Keratinocyte (primary cell): ENCODE data around the gene NFYA. TPM values are rescaled to one million over a fixed set of nuclear protein-coding genes. Genes with fewer than 3 reads are reported as not detected.

Source experiments
- DNase-seq: peaks from one replicate; pipeline ENCODE4 v3.0.0-alpha.2; 2011; ENCODE audit warnings: low read depth, missing footprints, low spot score
- FAIRE-seq: peaks from 2 replicates; lab custom pipeline; 2011; peaks lifted over from hg19 to GRCh38; lab: Jason Lieb, UNC
- H2AFZ ChIP-seq: 2 replicates; pipeline ENCODE4 v1.6.0; 2012; ENCODE audit warnings: low read length, control low read depth, inconsistent platforms; ENCODE audit not compliant: control insufficient read depth
- H3K27ac ChIP-seq: 2 replicates; pipeline ENCODE4 v1.5.1; 2011; ENCODE audit warnings: low read length; ENCODE audit not compliant: control insufficient read depth, insufficient read depth
- H3K27me3 ChIP-seq: 3 replicates; pipeline ENCODE4 v1.6.0; 2011; ENCODE audit warnings: low read length; ENCODE audit not compliant: control insufficient read depth, insufficient read depth; ENCODE audit errors: extremely low read depth
- H3K36me3 ChIP-seq, 2 experiments: 2 replicates in 1 of 2; 3 replicates in 1 of 2; pipeline ENCODE4 v1.5.1; 2011; ENCODE audit warnings: low read length in 2 of 2, mild to moderate bottlenecking in 1 of 2; ENCODE audit not compliant: control insufficient read depth in 2 of 2, insufficient read depth in 2 of 2; ENCODE audit errors: extremely low read depth in 1 of 2
- H3K4me1 ChIP-seq: 3 replicates; pipeline ENCODE4 v1.5.1; 2011; ENCODE audit warnings: low read length; ENCODE audit not compliant: control insufficient read depth, insufficient read depth; ENCODE audit errors: extremely low read depth
- H3K4me2 ChIP-seq: 3 replicates; pipeline ENCODE4 v1.6.0; 2011; ENCODE audit warnings: low read depth, low read length; ENCODE audit not compliant: control insufficient read depth, insufficient read depth; ENCODE audit errors: extremely low read depth
- H3K4me3 ChIP-seq, 3 experiments: fragments of 200-600 bp in 1 of 3; sonication (generic) in 1 of 3; 2 replicates in 2 of 3; 3 replicates in 1 of 3; pipeline ENCODE4 v1.5.1; 2011 to 2016; ENCODE audit warnings: low read length in 3 of 3, mild to moderate bottlenecking in 3 of 3, control low read depth in 2 of 3, inconsistent platforms in 1 of 3, low read depth in 1 of 3, mixed read lengths in 1 of 3, mixed run types in 1 of 3, moderate library complexity in 1 of 3; ENCODE audit not compliant: control insufficient read depth in 2 of 3, insufficient read depth in 2 of 3; ENCODE audit errors: extremely low read depth in 1 of 3
- H3K79me2 ChIP-seq: 2 replicates; pipeline ENCODE4 v1.6.0; 2012; ENCODE audit warnings: low read length; ENCODE audit not compliant: control insufficient read depth, insufficient read depth
- H3K9ac ChIP-seq: 3 replicates; pipeline ENCODE4 v1.6.0; 2011; ENCODE audit warnings: low read length; ENCODE audit not compliant: control insufficient read depth, insufficient read depth; ENCODE audit errors: extremely low read depth
- H3K9me1 ChIP-seq: 3 replicates; pipeline ENCODE4 v1.6.0; 2011; ENCODE audit warnings: low read length; ENCODE audit not compliant: control insufficient read depth, insufficient read depth; ENCODE audit errors: extremely low read depth
- H3K9me3 ChIP-seq: 2 replicates; pipeline ENCODE4 v1.5.1; 2012; ENCODE audit warnings: low read depth, low read length; ENCODE audit not compliant: control insufficient read depth
- H4K20me1 ChIP-seq: 3 replicates; pipeline ENCODE4 v1.6.0; 2011; ENCODE audit warnings: low read length; ENCODE audit not compliant: control insufficient read depth, insufficient read depth; ENCODE audit errors: extremely low read depth
- CTCF ChIP-seq, 3 experiments: IDR thresholded peaks in 1 of 3; conservative IDR thresholded peaks in 1 of 3; optimal IDR thresholded peaks in 1 of 3; 2 replicates in 2 of 3; 3 replicates in 1 of 3; pipeline versions ENCODE3 to v1.5.1; 2011; ENCODE audit warnings: low read length in 3 of 3, mild to moderate bottlenecking in 3 of 3, moderate library complexity in 2 of 3, control low read depth in 1 of 3, inconsistent platforms in 1 of 3; ENCODE audit not compliant: insufficient read depth in 2 of 3; ENCODE audit errors: extremely low read depth in 1 of 3
- EZH2 ChIP-seq: IDR thresholded peaks from one replicate; pipeline ENCODE4 v1.6.1; 2012; ENCODE audit warnings: inconsistent platforms, mild to moderate bottlenecking, low read length, moderate library complexity
- dilution Hi-C: fragments of 300-500 bp; cut with MboI; formaldehyde crosslinking; loops from one replicate; pipeline ENCODE4 v1.7.0; 2020; ENCODE audit warnings: low sequenced_read_pairs; ENCODE audit not compliant: extremely low pct_ligation_motif_present
- polyA minus RNA-seq, 3 experiments: library from RNA; depleted of rRNA, polyadenylated mRNA; stranded (reverse); fragments of >200 nt; gene quantifications; 1 replicate in 1 of 3; 2 replicates in 1 of 3; 3 replicates in 1 of 3; pipeline ENCODE4 v1.2.3, GENCODE V29; 2011
- polyA plus RNA-seq, 5 experiments: library from polyadenylated mRNA; depleted of rRNA in 3 of 5; stranded (reverse) in 3 of 5; stranded (forward) in 1 of 5; unstranded in 1 of 5; fragments of >200 nt; gene quantifications; 1 replicate in 1 of 5; 2 replicates in 3 of 5; 3 replicates in 1 of 5; pipeline versions ENCODE4 v1.2.1 to v1.2.3, GENCODE V29; 2011 to 2012; ENCODE audit warnings: missing spikeins in 2 of 5, low read depth in 1 of 5, low replicate concordance in 1 of 5

The NFYA gene
- 13.6 to 22.1 TPM (median 17.1 TPM) in 3 replicates for polyA plus RNA-seq
- 13.3 TPM for polyA plus RNA-seq (2011; ENCODE audit: low read depth)
- polyA plus RNA-seq (2011; cell fraction: cytosol; rRNA removed): 9.7 and 9.8 TPM in 2 replicates
- 33.7 and 38.7 TPM in 2 replicates for polyA plus RNA-seq (2011; cell fraction: nucleus; rRNA removed)
- 15.0 and 19.8 TPM in 2 replicates for polyA plus RNA-seq (2012; ENCODE audit: low replicate concordance)
- polyA minus RNA-seq: 39.9 to 58.8 TPM (median 52.6 TPM) in 3 replicates
- polyA minus RNA-seq (2011; cell fraction: cytosol; rRNA and poly(A)+ RNA removed): 13.6 TPM
- polyA minus RNA-seq (2011; cell fraction: nucleus; rRNA and poly(A)+ RNA removed): 25.0 and 42.0 TPM in 2 replicates

GRCh38 chr6:41072836-41073202, at the start of gene NFYA:
Gene NFYA (plus strand): TSS chr6:41072974. CDS start chr6:41079090, 6,116 bp downstream.
- Histone ChIP-seq H3K4me2 (peak within 1 kb of the TSS; percentile 88), H3K4me1 (peaks cover 11% of the 10 kb centered on the region), H3K36me3 (peaks cover 0 to 7% of the 10 kb centered on the region in 2 experiments), H3K9me1 (no peaks in the 10 kb centered on the region), H3K4me3 (peak within 1 kb of the TSS; percentile 85 to 93 (median 88)), H3K9me3 (no peaks in the 10 kb centered on the region), H3K27ac (peak within 1 kb of the TSS; percentile 96), H3K27me3 (no peaks in the 10 kb centered on the region), H3K9ac (peak within 1 kb of the TSS; percentile 93), H2AFZ (peak within 1 kb of the TSS; percentile 72), H3K79me2 (peaks cover 43% of the 10 kb centered on the region), H4K20me1 (no peaks in the 10 kb centered on the region)
- TF ChIP-seq EZH2 (no peak), CTCF (optimal IDR thresholded peaks at IDR 0.05 in 1 of 3, IDR thresholded peaks at IDR 0.05 in 1 of 3, conservative IDR thresholded peaks at IDR 0.05 in 1 of 3; ENCODE audit: extremely low read depth in 1 of 3, insufficient read depth in 2 of 3, low read length in 3 of 3) (no peak)
- FAIRE-seq: no peak
- DNase-seq: no peak
- dilution Hi-C loops: no loop called here

- FAIRE-seq (no peak), DNase-seq (no peak)
- TF ChIP-seq EZH2: no peak
- no peak for TF ChIP-seq CTCF (optimal IDR thresholded peaks at IDR 0.05 in 1 of 3, IDR thresholded peaks at IDR 0.05 in 1 of 3, conservative IDR thresholded peaks at IDR 0.05 in 1 of 3; ENCODE audit: extremely low read depth in 1 of 3, insufficient read depth in 2 of 3, low read length in 3 of 3)
- no peak overlapping the region for H2AFZ ChIP-seq
- no peaks in the 10 kb centered on the region for H3K9me1 ChIP-seq
- no peaks in the 10 kb centered on the region for H3K27me3 ChIP-seq
- peaks cover 39% of the 10 kb centered on the region for H3K4me1 ChIP-seq
- dilution Hi-C loops: no loop called here
- H3K79me2 ChIP-seq: no peaks in the 10 kb centered on the region
- H3K36me3 ChIP-seq: no peaks in the 10 kb centered on the region
- H3K4me2 ChIP-seq: no peak overlapping the region
- H4K20me1 ChIP-seq: no peaks in the 10 kb centered on the region
- no peak overlapping the region for H3K27ac ChIP-seq
- H3K4me3 ChIP-seq: no peak overlapping the region
- peaks cover 2% of the 10 kb centered on the region for H3K9me3 ChIP-seq
- H3K9ac ChIP-seq: no peak overlapping the region
These were observed 49.7 kb upstream of the NFYA start for GRCh38 chr6:41023114-41023513.
